GM19397 (cell line): ENCODE measurements around the gene GALNT17.

Experiments used
- ATAC-seq: cut with Tn5 transposase; IDR thresholded peaks from one replicate; pipeline ENCODE4 v1.9.1; 2021; ENCODE audit warnings: mild to moderate bottlenecking, moderate library complexity; ENCODE audit not compliant: unreplicated experiment

GALNT17 gene

GRCh38 chr7:71327946-71328345 lies 196.0 kb downstream of the GALNT17 start:
- no peak for ATAC-seq

GRCh38 chr7:71329030-71329660 lies 197.2 kb downstream of the GALNT17 start:
- no peak for ATAC-seq

- ATAC-seq: no peak
Measured at GRCh38 chr7:71332207-71332606, 200.3 kb downstream of the GALNT17 start.

GRCh38 chr7:71334541-71334940 lies 202.6 kb downstream of the GALNT17 start:
- ATAC-seq: no peak

- no peak for ATAC-seq
Measured at GRCh38 chr7:71338866-71339265, 206.9 kb downstream of the GALNT17 start.

GRCh38 chr7:71339924-71340323 lies 208.0 kb downstream of the GALNT17 start:
- no peak for ATAC-seq

GRCh38 chr7:71342202-71342601 lies 210.3 kb downstream of the GALNT17 start:
- ATAC-seq: no peak

GRCh38 chr7:71343039-71343438 lies 211.1 kb downstream of the GALNT17 start:
- no peak for ATAC-seq

GRCh38 chr7:71343892-71344291 lies 211.9 kb downstream of the GALNT17 start:
- ATAC-seq: no peak

- no peak for ATAC-seq
Measured at GRCh38 chr7:71345117-71345884, 213.4 kb downstream of the GALNT17 start.

GRCh38 chr7:71348821-71349681 lies 217.1 kb downstream of the GALNT17 start:
- no peak for ATAC-seq

GRCh38 chr7:71349682-71350481 lies 217.9 kb downstream of the GALNT17 start:
- no peak for ATAC-seq

GRCh38 chr7:71350680-71351079 lies 218.7 kb downstream of the GALNT17 start:
- no peak for ATAC-seq

GRCh38 chr7:71354716-71355115 lies 222.8 kb downstream of the GALNT17 start:
- no peak for ATAC-seq

- no peak for ATAC-seq
Measured at GRCh38 chr7:71361451-71362032, 229.6 kb downstream of the GALNT17 start.

- ATAC-seq: no peak
Measured at GRCh38 chr7:71362240-71362639, 230.3 kb downstream of the GALNT17 start.

- no peak for ATAC-seq
Measured at GRCh38 chr7:71363223-71363622, 231.3 kb downstream of the GALNT17 start.

GRCh38 chr7:71363627-71364026 lies 231.7 kb downstream of the GALNT17 start:
- ATAC-seq: no peak

GRCh38 chr7:71364551-71364950 lies 232.6 kb downstream of the GALNT17 start:
- ATAC-seq: no peak

- no peak for ATAC-seq
Measured at GRCh38 chr7:71372991-71373390, 241.0 kb downstream of the GALNT17 start.
